Parathyroid adenoma (tissue), 2 donors: ENCODE measurements around the gene C5orf46.

Source experiments
- H2AFZ ChIP-seq: fragments of 300-600 bp; sonication (generic); one replicate; pipeline ENCODE4 v1.7.0; 2017; ENCODE audit warnings: antibody characterized with exemption, mild to moderate bottlenecking
- H3K27ac ChIP-seq: fragments of 300-600 bp; sonication (generic); one replicate; pipeline ENCODE4 v1.7.0; 2017
- H3K27me3 ChIP-seq: fragments of 300-600 bp; sonication (generic); one replicate; pipeline ENCODE4 v1.7.0; 2017; ENCODE audit warnings: low read length; ENCODE audit not compliant: control insufficient read depth, insufficient read depth
- H3K36me3 ChIP-seq: fragments of 300-600 bp; sonication (generic); one replicate; pipeline ENCODE4 v1.7.0; 2017; ENCODE audit warnings: low read length; ENCODE audit not compliant: control insufficient read depth, insufficient read depth
- H3K4me1 ChIP-seq: fragments of 300-600 bp; sonication (generic); one replicate; pipeline ENCODE4 v1.7.0; 2017; ENCODE audit warnings: control low read depth
- H3K4me2 ChIP-seq: fragments of 300-600 bp; sonication (generic); one replicate; pipeline ENCODE4 v1.7.0; 2017; ENCODE audit warnings: low read length
- H3K4me3 ChIP-seq: fragments of 300-600 bp; sonication (generic); one replicate; pipeline ENCODE4 v1.7.0; 2017; ENCODE audit warnings: low read depth, low read length
- H3K79me2 ChIP-seq: fragments of 300-600 bp; sonication (generic); one replicate; pipeline ENCODE4 v1.7.0; 2017; ENCODE audit warnings: control low read depth
- H3K9ac ChIP-seq: fragments of 300-600 bp; sonication (generic); one replicate; pipeline ENCODE4 v1.7.0; 2017; ENCODE audit warnings: mild to moderate bottlenecking
- H3K9me3 ChIP-seq: fragments of 300-600 bp; sonication (generic); one replicate; pipeline ENCODE4 v1.7.0; 2017; ENCODE audit warnings: low read length; ENCODE audit not compliant: control insufficient read depth
- TF ChIP-seq, protein P1 (sequence below): fragments of 300-600 bp; sonication (generic); IDR thresholded peaks from one replicate; pipeline ENCODE4 v1.7.0; 2017; ENCODE audit warnings: antibody characterized with exemption, mild to moderate bottlenecking
- donor health status: primary hyperparathyroidism.

Gene C5orf46

GRCh38 chr5:147898875-147899401, 7.4 kb downstream of the C5orf46 start:
- no peaks in the 10 kb centered on the region for H3K36me3 ChIP-seq
- H3K4me2 ChIP-seq, result no peak overlapping the region
- no peak overlapping the region for H3K27ac ChIP-seq
- H3K9ac ChIP-seq, result no peak overlapping the region
- no peaks in the 10 kb centered on the region for H3K4me1 ChIP-seq
- H3K79me2 ChIP-seq, result no peaks in the 10 kb centered on the region
- TF ChIP-seq, protein P1, sequence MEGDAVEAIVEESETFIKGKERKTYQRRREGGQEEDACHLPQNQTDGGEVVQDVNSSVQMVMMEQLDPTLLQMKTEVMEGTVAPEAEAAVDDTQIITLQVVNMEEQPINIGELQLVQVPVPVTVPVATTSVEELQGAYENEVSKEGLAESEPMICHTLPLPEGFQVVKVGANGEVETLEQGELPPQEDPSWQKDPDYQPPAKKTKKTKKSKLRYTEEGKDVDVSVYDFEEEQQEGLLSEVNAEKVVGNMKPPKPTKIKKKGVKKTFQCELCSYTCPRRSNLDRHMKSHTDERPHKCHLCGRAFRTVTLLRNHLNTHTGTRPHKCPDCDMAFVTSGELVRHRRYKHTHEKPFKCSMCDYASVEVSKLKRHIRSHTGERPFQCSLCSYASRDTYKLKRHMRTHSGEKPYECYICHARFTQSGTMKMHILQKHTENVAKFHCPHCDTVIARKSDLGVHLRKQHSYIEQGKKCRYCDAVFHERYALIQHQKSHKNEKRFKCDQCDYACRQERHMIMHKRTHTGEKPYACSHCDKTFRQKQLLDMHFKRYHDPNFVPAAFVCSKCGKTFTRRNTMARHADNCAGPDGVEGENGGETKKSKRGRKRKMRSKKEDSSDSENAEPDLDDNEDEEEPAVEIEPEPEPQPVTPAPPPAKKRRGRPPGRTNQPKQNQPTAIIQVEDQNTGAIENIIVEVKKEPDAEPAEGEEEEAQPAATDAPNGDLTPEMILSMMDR, result no peak
- no peak overlapping the region for H2AFZ ChIP-seq
- H3K4me3 ChIP-seq, result no peak overlapping the region
- H3K9me3 ChIP-seq, result no peaks in the 10 kb centered on the region
- H3K27me3 ChIP-seq, result no peaks in the 10 kb centered on the region

GRCh38 chr5:147895864-147896263, 10.5 kb downstream of the C5orf46 start:
- H3K27ac ChIP-seq, result no peak overlapping the region
- no peaks in the 10 kb centered on the region for H3K27me3 ChIP-seq
- H3K9me3 ChIP-seq, result no peaks in the 10 kb centered on the region
- no peak overlapping the region for H3K4me3 ChIP-seq
- H3K4me2 ChIP-seq, result no peak overlapping the region
- H3K4me1 ChIP-seq, result no peaks in the 10 kb centered on the region
- no peak overlapping the region for H3K9ac ChIP-seq
- no peak overlapping the region for H2AFZ ChIP-seq
- TF ChIP-seq, protein P1, result no peak
- no peaks in the 10 kb centered on the region for H3K79me2 ChIP-seq
- H3K36me3 ChIP-seq, result no peaks in the 10 kb centered on the region

- no peak overlapping the region for H3K4me2 ChIP-seq
- no peak overlapping the region for H2AFZ ChIP-seq
- no peak overlapping the region for H3K27ac ChIP-seq
- no peak overlapping the region for H3K9ac ChIP-seq
- no peaks in the 10 kb centered on the region for H3K36me3 ChIP-seq
- H3K79me2 ChIP-seq, result no peaks in the 10 kb centered on the region
- H3K27me3 ChIP-seq, result no peaks in the 10 kb centered on the region
- TF ChIP-seq, protein P1, result no peak
- H3K4me3 ChIP-seq, result no peak overlapping the region
- H3K9me3 ChIP-seq, result no peaks in the 10 kb centered on the region
- no peaks in the 10 kb centered on the region for H3K4me1 ChIP-seq
Observed at GRCh38 chr5:147893820-147894219, 12.5 kb downstream of the C5orf46 start.

GRCh38 chr5:147892696-147893296, 13.5 kb downstream of the C5orf46 start:
- H3K27ac ChIP-seq, result no peak overlapping the region
- TF ChIP-seq, protein P1, result no peak
- no peak overlapping the region for H3K4me3 ChIP-seq

GRCh38 chr5:147887930-147888329, 18.4 kb downstream of the C5orf46 start:
- Histone ChIP-seq H3K36me3 (no peaks in the 10 kb centered on the region), H3K27me3 (no peaks in the 10 kb centered on the region), H2AFZ (no peak overlapping the region), H3K79me2 (no peaks in the 10 kb centered on the region), H3K9me3 (no peaks in the 10 kb centered on the region), H3K9ac (no peak overlapping the region), H3K4me2 (no peak overlapping the region), H3K4me1 (no peaks in the 10 kb centered on the region), H3K27ac (no peak overlapping the region), H3K4me3 (no peak overlapping the region)
- TF ChIP-seq, protein P1, result no peak

More at GRCh38 chr5:147892696-147893296, 13.5 kb downstream of the C5orf46 start:
- Histone ChIP-seq H3K4me1 (no peaks in the 10 kb centered on the region), H3K27me3 (no peaks in the 10 kb centered on the region), H3K4me2 (no peak overlapping the region), H2AFZ (no peak overlapping the region), H3K79me2 (no peaks in the 10 kb centered on the region), H3K9ac (no peak overlapping the region), H3K36me3 (no peaks in the 10 kb centered on the region), H3K9me3 (no peaks in the 10 kb centered on the region)
